Liver (tissue), 9 donors: ENCODE data around the gene COL15A1. TPM values are rescaled to one million over a fixed set of nuclear protein-coding genes. Genes with fewer than 3 reads are reported as not detected.

Experiments
- DNase-seq: peaks from one replicate; pipeline ENCODE4 v3.0.0-alpha.2; 2017; ENCODE audit warnings: low spot score
- H3K27ac ChIP-seq, 2 donors: one replicate each; pipeline ENCODE4 v1.7.0; 2013; ENCODE audit warnings: inconsistent platforms in 2 of 2, low read length in 2 of 2, control low read depth in 1 of 2, low read depth in 1 of 2, mild to moderate bottlenecking in 1 of 2
- H3K27me3 ChIP-seq, 4 donors: one replicate each; pipeline versions ENCODE4 v1.6.1 to v1.7.0; 2013; ENCODE audit warnings: low read length in 3 of 4, inconsistent platforms in 1 of 4, mild to moderate bottlenecking in 1 of 4, moderate library complexity in 1 of 4; ENCODE audit not compliant: control insufficient read depth in 4 of 4, insufficient read depth in 4 of 4
- H3K36me3 ChIP-seq, 4 donors: one replicate each; pipeline versions ENCODE4 v1.6.1 to v1.7.0; 2013; ENCODE audit warnings: low read length in 3 of 4, mild to moderate bottlenecking in 3 of 4, low read depth in 1 of 4, moderate library complexity in 1 of 4; ENCODE audit not compliant: control insufficient read depth in 4 of 4, insufficient read depth in 3 of 4
- H3K4me1 ChIP-seq, 4 donors: one replicate each; pipeline versions ENCODE4 v1.6.1 to v1.7.0; 2013; ENCODE audit warnings: low read length in 3 of 4, mild to moderate bottlenecking in 3 of 4, moderate library complexity in 1 of 4; ENCODE audit not compliant: control insufficient read depth in 4 of 4, insufficient read depth in 4 of 4
- H3K4me3 ChIP-seq, 3 donors: one replicate each; pipeline versions ENCODE4 v1.6.1 to v1.7.0; 2013; ENCODE audit warnings: low read length in 3 of 3, control low read depth in 1 of 3, low read depth in 1 of 3, mild to moderate bottlenecking in 1 of 3
- H3K9ac ChIP-seq, 2 donors: one replicate each; pipeline ENCODE4 v1.7.0; 2013; ENCODE audit warnings: low read length in 2 of 2, mild to moderate bottlenecking in 2 of 2, moderate library complexity in 2 of 2, control low read depth in 1 of 2, low read depth in 1 of 2
- H3K9me3 ChIP-seq, 4 donors: one replicate each; pipeline versions ENCODE4 v1.6.1 to v1.7.0; 2013; ENCODE audit warnings: low read length in 3 of 4; ENCODE audit not compliant: control insufficient read depth in 4 of 4
- EGR1 ChIP-seq, 2 donors: IDR thresholded peaks; 2 replicates each; pipeline ENCODE4 v1.6.1; 2016 to 2018; ENCODE audit warnings: antibody characterized with exemption in 2 of 2, low read depth in 2 of 2
- FOXA1 ChIP-seq: IDR thresholded peaks from 2 replicates; pipeline ENCODE4 v1.6.1; 2016; ENCODE audit warnings: antibody characterized with exemption
- FOXA2 ChIP-seq: IDR thresholded peaks from 2 replicates; pipeline ENCODE4 v1.6.1; 2016; ENCODE audit warnings: antibody characterized with exemption
- GABPA ChIP-seq, 2 donors: IDR thresholded peaks in 1 of 2; conservative IDR thresholded peaks in 1 of 2; 2 replicates each; pipeline ENCODE4 v1.6.1; 2016; ENCODE audit warnings: antibody characterized with exemption in 2 of 2, mild to moderate bottlenecking in 1 of 2, moderate library complexity in 1 of 2
- HNF4A ChIP-seq, 2 donors: conservative IDR thresholded peaks; 2 replicates each; pipeline ENCODE4 v1.6.1; 2016; ENCODE audit warnings: antibody characterized with exemption in 2 of 2, mild to moderate bottlenecking in 2 of 2
- HNF4G ChIP-seq: IDR thresholded peaks from 2 replicates; pipeline ENCODE4 v1.6.1; 2016; ENCODE audit warnings: antibody characterized with exemption
- JUND ChIP-seq, 2 donors: IDR thresholded peaks; 2 replicates each; pipeline ENCODE4 v1.6.1; 2016; ENCODE audit warnings: antibody characterized with exemption in 2 of 2
- NR2F2 ChIP-seq: IDR thresholded peaks from 2 replicates; pipeline ENCODE4 v1.6.1; 2016; ENCODE audit warnings: antibody characterized with exemption
- RAD21 ChIP-seq, 2 donors: IDR thresholded peaks; 2 replicates each; pipeline ENCODE4 v1.6.1; 2016; ENCODE audit warnings: antibody characterized with exemption in 2 of 2, mild to moderate bottlenecking in 2 of 2
- SP1 ChIP-seq: IDR thresholded peaks from 2 replicates; pipeline ENCODE4 v1.6.1; 2018; ENCODE audit warnings: antibody characterized with exemption, mild to moderate bottlenecking
- TAF1 ChIP-seq: conservative IDR thresholded peaks from 2 replicates; pipeline ENCODE4 v1.6.1; 2016; ENCODE audit warnings: antibody characterized with exemption, mild to moderate bottlenecking
- WGBS: extraction: QIAGEN DNeasy Blood & Tissue Kit; methylation state at CpG from one replicate; pipeline ENCODE4 v1.1.7; 2013; 5-methylcytosine and 5-hydroxymethylcytosine counted together
- polyA plus RNA-seq, 2 donors: library from polyadenylated mRNA; stranded (reverse) in 1 of 2; unstranded in 1 of 2; fragments of 200-250 nt in 1 of 2; fragments of >200 nt in 1 of 2; fragmentation: Nextera tagmentation in 1 of 2; extraction: Ambion mirVana in 1 of 2; gene quantifications; one replicate each; pipeline versions ENCODE4 v1.2.1 to v1.2.3, GENCODE V29; 2013 to 2015
- total RNA-seq, 2 donors: library from RNA; depleted of rRNA; stranded (reverse); fragments of >200 nt; gene quantifications; one replicate each; pipeline ENCODE4 v1.2.3, GENCODE V29; 2014
- TF ChIP-seq, protein P1 (sequence below): IDR thresholded peaks from 2 replicates; pipeline ENCODE4 v1.6.1; 2016; ENCODE audit warnings: antibody characterized with exemption
- TF ChIP-seq, protein P2 (sequence below): IDR thresholded peaks from 2 replicates; pipeline ENCODE4 v1.6.1; 2016; ENCODE audit warnings: antibody characterized with exemption, mild to moderate bottlenecking
- TF ChIP-seq, protein P3 (sequence below): fragments of 150-350 bp; IDR thresholded peaks from 2 replicates; pipeline ENCODE4 v1.5.1; 2017; ENCODE audit warnings: improper control_type of control experiment, low read depth, low read length; ENCODE audit not compliant: missing input control
- TF ChIP-seq, protein P4 (sequence below): IDR thresholded peaks from 2 replicates; pipeline ENCODE4 v1.6.1; 2016; ENCODE audit warnings: antibody characterized with exemption
- donor health status: healthy.
- donor health status: healthy.
- donor health status: healthy.
- donor health status: healthy.
- donor health status: healthy.

Gene COL15A1
- total and polyA plus RNA-seq, 4 donors, result 0.10 to 0.42 (median 0.24) TPM

DNA sequence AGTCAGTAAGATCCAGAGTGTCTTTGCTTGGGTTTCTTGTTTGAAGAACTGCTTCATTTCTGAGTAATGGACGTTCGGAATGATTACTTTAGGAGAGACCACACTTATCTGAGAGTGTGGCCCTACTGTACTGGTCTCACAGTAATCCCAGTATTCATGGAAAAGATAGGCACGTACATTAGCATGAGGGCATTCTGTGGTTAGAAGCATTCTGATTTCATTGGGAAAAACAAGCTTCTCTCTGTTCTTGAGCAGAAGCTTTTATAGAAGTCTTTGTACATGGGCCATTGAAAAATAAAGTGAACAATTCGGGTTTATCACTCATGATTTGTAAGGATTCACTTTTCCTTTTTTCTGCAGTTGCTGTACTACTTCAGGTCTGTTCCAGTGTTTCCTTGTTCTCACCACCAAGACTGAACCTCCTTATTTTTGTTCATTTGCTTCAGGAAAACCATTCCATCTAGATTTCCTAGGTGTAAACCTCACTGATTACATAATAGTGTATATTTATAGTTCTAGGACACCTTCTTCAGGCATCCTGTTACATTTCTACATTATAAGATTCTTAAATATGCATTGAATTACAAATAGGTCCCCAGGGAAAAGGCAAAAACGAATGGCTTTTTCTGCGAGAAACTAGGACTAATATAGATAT, 171.3 kb downstream of the COL15A1 start:
- H3K27ac ChIP-seq, result no peak overlapping the region
- H3K4me1 ChIP-seq, result peaks cover 0 to 2% (median 0%) of the 10 kb centered on the region in 4 donors

DNA sequence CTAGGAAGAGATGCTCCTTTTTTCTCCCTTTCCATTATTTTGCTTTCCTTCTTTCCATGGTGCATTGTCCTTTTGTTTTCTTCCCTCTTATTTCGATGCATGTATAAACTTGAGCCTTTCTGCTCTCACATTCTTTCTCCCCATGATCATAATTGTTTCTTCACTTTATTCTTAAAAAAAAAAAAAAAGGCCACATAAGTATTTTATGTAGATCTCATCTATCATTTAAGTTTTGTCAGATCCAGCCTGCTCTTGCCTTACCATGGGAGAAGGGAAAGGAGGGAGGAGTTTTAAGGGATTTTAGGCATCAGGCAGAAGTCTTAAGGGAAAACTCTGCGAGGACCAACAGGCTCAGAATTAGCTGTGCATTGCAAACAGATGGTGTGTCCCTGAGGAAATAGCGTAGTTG, 172.3 kb downstream of the COL15A1 start:
- TF ChIP-seq, protein P1, sequence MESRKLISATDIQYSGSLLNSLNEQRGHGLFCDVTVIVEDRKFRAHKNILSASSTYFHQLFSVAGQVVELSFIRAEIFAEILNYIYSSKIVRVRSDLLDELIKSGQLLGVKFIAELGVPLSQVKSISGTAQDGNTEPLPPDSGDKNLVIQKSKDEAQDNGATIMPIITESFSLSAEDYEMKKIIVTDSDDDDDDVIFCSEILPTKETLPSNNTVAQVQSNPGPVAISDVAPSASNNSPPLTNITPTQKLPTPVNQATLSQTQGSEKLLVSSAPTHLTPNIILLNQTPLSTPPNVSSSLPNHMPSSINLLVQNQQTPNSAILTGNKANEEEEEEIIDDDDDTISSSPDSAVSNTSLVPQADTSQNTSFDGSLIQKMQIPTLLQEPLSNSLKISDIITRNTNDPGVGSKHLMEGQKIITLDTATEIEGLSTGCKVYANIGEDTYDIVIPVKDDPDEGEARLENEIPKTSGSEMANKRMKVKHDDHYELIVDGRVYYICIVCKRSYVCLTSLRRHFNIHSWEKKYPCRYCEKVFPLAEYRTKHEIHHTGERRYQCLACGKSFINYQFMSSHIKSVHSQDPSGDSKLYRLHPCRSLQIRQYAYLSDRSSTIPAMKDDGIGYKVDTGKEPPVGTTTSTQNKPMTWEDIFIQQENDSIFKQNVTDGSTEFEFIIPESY, result no peak
- TF ChIP-seq RAD21 (IDR thresholded peaks at IDR 0.05), result no peak
- Histone ChIP-seq H3K9ac (no peak overlapping the region), H3K4me1 (peaks cover 0 to 2% (median 0%) of the 10 kb centered on the region in 4 donors), H3K27ac (no peak overlapping the region), H3K9me3 (no peaks in the 10 kb centered on the region), H3K4me3 (no peak overlapping the region), H3K36me3 (no peaks in the 10 kb centered on the region), H3K27me3 (no peaks in the 10 kb centered on the region)
- WGBS, result 94% methylated on average over 3 of the region's 3 CpGs
- DNase-seq, result no peak

More for the DNA sequence above, 171.3 kb downstream of the COL15A1 start:
- Histone ChIP-seq H3K27me3 (no peaks in the 10 kb centered on the region), H3K36me3 (no peaks in the 10 kb centered on the region), H3K9me3 (no peaks in the 10 kb centered on the region), H3K9ac (no peak overlapping the region), H3K4me3 (no peak overlapping the region)
- 91% methylated on average over 6 of the region's 6 CpGs for WGBS
- DNase-seq, result no peak
- TF ChIP-seq EGR1 (IDR thresholded peaks at IDR 0.05; ENCODE audit: low read depth in 2 of 2) (no peak), SP1 (no peak), FOXA2 (no peak), TAF1 (no peak), HNF4G (no peak), NR2F2 (no peak), FOXA1 (no peak), HNF4A (conservative IDR thresholded peaks at IDR 0.05) (no peak), JUND (IDR thresholded peaks at IDR 0.05) (no peak), RAD21 (IDR thresholded peaks at IDR 0.05) (no peak), GABPA (IDR thresholded peaks at IDR 0.05 in 1 of 2, conservative IDR thresholded peaks at IDR 0.05 in 1 of 2) (no peak)
- TF ChIP-seq, protein P1, result no peak
- TF ChIP-seq, protein P2, sequence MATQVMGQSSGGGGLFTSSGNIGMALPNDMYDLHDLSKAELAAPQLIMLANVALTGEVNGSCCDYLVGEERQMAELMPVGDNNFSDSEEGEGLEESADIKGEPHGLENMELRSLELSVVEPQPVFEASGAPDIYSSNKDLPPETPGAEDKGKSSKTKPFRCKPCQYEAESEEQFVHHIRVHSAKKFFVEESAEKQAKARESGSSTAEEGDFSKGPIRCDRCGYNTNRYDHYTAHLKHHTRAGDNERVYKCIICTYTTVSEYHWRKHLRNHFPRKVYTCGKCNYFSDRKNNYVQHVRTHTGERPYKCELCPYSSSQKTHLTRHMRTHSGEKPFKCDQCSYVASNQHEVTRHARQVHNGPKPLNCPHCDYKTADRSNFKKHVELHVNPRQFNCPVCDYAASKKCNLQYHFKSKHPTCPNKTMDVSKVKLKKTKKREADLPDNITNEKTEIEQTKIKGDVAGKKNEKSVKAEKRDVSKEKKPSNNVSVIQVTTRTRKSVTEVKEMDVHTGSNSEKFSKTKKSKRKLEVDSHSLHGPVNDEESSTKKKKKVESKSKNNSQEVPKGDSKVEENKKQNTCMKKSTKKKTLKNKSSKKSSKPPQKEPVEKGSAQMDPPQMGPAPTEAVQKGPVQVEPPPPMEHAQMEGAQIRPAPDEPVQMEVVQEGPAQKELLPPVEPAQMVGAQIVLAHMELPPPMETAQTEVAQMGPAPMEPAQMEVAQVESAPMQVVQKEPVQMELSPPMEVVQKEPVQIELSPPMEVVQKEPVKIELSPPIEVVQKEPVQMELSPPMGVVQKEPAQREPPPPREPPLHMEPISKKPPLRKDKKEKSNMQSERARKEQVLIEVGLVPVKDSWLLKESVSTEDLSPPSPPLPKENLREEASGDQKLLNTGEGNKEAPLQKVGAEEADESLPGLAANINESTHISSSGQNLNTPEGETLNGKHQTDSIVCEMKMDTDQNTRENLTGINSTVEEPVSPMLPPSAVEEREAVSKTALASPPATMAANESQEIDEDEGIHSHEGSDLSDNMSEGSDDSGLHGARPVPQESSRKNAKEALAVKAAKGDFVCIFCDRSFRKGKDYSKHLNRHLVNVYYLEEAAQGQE, result no peak
- TF ChIP-seq, protein P3, sequence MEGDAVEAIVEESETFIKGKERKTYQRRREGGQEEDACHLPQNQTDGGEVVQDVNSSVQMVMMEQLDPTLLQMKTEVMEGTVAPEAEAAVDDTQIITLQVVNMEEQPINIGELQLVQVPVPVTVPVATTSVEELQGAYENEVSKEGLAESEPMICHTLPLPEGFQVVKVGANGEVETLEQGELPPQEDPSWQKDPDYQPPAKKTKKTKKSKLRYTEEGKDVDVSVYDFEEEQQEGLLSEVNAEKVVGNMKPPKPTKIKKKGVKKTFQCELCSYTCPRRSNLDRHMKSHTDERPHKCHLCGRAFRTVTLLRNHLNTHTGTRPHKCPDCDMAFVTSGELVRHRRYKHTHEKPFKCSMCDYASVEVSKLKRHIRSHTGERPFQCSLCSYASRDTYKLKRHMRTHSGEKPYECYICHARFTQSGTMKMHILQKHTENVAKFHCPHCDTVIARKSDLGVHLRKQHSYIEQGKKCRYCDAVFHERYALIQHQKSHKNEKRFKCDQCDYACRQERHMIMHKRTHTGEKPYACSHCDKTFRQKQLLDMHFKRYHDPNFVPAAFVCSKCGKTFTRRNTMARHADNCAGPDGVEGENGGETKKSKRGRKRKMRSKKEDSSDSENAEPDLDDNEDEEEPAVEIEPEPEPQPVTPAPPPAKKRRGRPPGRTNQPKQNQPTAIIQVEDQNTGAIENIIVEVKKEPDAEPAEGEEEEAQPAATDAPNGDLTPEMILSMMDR, result no peak
- TF ChIP-seq, protein P4, sequence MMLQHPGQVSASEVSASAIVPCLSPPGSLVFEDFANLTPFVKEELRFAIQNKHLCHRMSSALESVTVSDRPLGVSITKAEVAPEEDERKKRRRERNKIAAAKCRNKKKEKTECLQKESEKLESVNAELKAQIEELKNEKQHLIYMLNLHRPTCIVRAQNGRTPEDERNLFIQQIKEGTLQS, result no peak
